DOHH2 (cell line): ENCODE results near the gene SLC1A2.

ENCODE experiments used
- H3F3A ChIP-seq: fragments of 200-600 bp; sonication (generic), shearing (Covaris generic); 2 replicates; pipeline ENCODE4 v1.6.0; 2016; ENCODE audit warnings: antibody characterized with exemption, mild to moderate bottlenecking; ENCODE audit not compliant: control insufficient read depth, insufficient read depth
- H3K27ac ChIP-seq: fragments of 200-600 bp; sonication (generic); 2 replicates; pipeline ENCODE4 v1.5.1; 2014; ENCODE audit warnings: low read depth, mild to moderate bottlenecking, low read length, moderate library complexity
- H3K27me3 ChIP-seq: fragments of 200-600 bp; sonication (generic); 2 replicates; pipeline ENCODE4 v1.6.1; 2014; ENCODE audit warnings: mild to moderate bottlenecking, low read length, mixed read lengths; ENCODE audit not compliant: control insufficient read depth
- H3K36me3 ChIP-seq: fragments of 200-600 bp; sonication (generic); 2 replicates; pipeline ENCODE4 v1.6.1; 2014; ENCODE audit warnings: mild to moderate bottlenecking, low read length, moderate library complexity, mixed read lengths; ENCODE audit not compliant: control insufficient read depth
- H3K4me1 ChIP-seq: fragments of 200-600 bp; sonication (generic); 2 replicates; pipeline ENCODE4 v1.6.1; 2014; ENCODE audit warnings: mild to moderate bottlenecking, low read length, mixed read lengths; ENCODE audit not compliant: control insufficient read depth
- H3K4me2 ChIP-seq: fragments of 200-600 bp; sonication (generic); 2 replicates; pipeline ENCODE4 v1.6.0; 2014; ENCODE audit warnings: mild to moderate bottlenecking, low read length, moderate library complexity
- H3K4me3 ChIP-seq: fragments of 200-600 bp; sonication (generic); 2 replicates; pipeline ENCODE4 v1.5.1; 2014; ENCODE audit warnings: mild to moderate bottlenecking, low read length, mixed read lengths
- H3K79me2 ChIP-seq: fragments of 200-600 bp; sonication (generic); 2 replicates; pipeline ENCODE4 v1.6.1; 2014; ENCODE audit warnings: mild to moderate bottlenecking, low read length, mixed read lengths; ENCODE audit not compliant: control insufficient read depth
- H3K9me2 ChIP-seq: fragments of 200-600 bp; sonication (generic); replicated peaks from 2 replicates; pipeline ENCODE4 v1.6.1; 2014; ENCODE audit warnings: mild to moderate bottlenecking, low read length, mixed read lengths; ENCODE audit not compliant: control insufficient read depth
- H3K9me3 ChIP-seq: fragments of 200-600 bp; sonication (generic); 2 replicates; pipeline ENCODE4 v1.6.1; 2014; ENCODE audit warnings: antibody characterized with exemption, low read length, mixed read lengths; ENCODE audit not compliant: control insufficient read depth, insufficient read depth
- H4K20me1 ChIP-seq: fragments of 200-600 bp; sonication (generic); 2 replicates; pipeline ENCODE4 v1.6.0; 2014; ENCODE audit warnings: low read depth, mild to moderate bottlenecking, antibody characterized with exemption, low read length, moderate library complexity; ENCODE audit not compliant: control insufficient read depth, insufficient read depth
- CTCF ChIP-seq: fragments of 200-600 bp; sonication (generic); IDR thresholded peaks from one replicate; pipeline ENCODE4 v1.5.1; 2014; ENCODE audit warnings: antibody characterized with exemption, mild to moderate bottlenecking, low read depth, low read length; ENCODE audit not compliant: poor library complexity, severe bottlenecking
- EZH2phosphoT487 ChIP-seq: fragments of 200-600 bp; sonication (generic); IDR thresholded peaks from 2 replicates; pipeline ENCODE4 v1.6.1; 2017; ENCODE audit warnings: borderline replicate concordance, mild to moderate bottlenecking, antibody characterized with exemption, low read length, moderate library complexity, mixed read lengths

The SLC1A2 gene

GRCh38 chr11:35425603-35426212 lies 6.3 kb upstream of the SLC1A2 start:
- Histone ChIP-seq H3K27me3 (peaks cover 20% of the 10 kb centered on the region), H4K20me1 (no peaks in the 10 kb centered on the region), H3F3A (no peaks in the 10 kb centered on the region), H3K4me3 (no peak overlapping the region), H3K9me3 (no peaks in the 10 kb centered on the region), H3K36me3 (no peaks in the 10 kb centered on the region), H3K79me2 (no peaks in the 10 kb centered on the region), H3K4me1 (no peaks in the 10 kb centered on the region), H3K4me2 (no peak overlapping the region), H3K9me2 (no peaks in the 10 kb centered on the region), H3K27ac (no peak overlapping the region)
- TF ChIP-seq CTCF, result no peak
- TF ChIP-seq EZH2phosphoT487, result no peak

GRCh38 chr11:35424157-35424940 lies 5.0 kb upstream of the SLC1A2 start:
- Histone ChIP-seq H3K27ac (no peak overlapping the region), H3K4me1 (no peaks in the 10 kb centered on the region), H3K4me2 (no peak overlapping the region), H3K36me3 (no peaks in the 10 kb centered on the region), H4K20me1 (no peaks in the 10 kb centered on the region), H3K4me3 (no peak overlapping the region), H3K9me2 (no peaks in the 10 kb centered on the region), H3K79me2 (no peaks in the 10 kb centered on the region), H3K9me3 (no peaks in the 10 kb centered on the region), H3F3A (no peaks in the 10 kb centered on the region), H3K27me3 (peaks cover 30% of the 10 kb centered on the region)
- TF ChIP-seq CTCF (no peak), EZH2phosphoT487 (no peak)

DNA sequence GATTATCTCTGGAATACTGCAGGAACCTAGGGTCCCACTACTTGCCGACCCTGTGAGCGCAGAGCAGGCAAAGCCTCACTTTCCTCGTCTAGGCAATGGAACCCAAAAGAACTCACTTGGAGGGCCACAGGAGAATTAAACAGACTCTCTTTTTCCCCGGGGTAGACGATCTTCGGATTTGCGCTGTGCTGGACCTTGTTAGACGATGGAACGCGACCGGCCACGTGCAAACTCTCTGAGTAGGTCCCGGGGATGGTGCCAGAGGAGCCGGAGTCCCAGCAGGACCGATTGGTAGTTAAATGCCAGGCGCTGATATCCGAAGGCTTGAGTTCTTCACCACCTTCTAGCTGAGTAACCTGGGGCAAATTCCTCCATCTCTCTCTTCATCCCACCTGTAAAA lies 1.0 kb upstream of the SLC1A2 start:
- Histone ChIP-seq H3K9me2 (no peaks in the 10 kb centered on the region), H3K27me3 (peaks cover 25% of the 10 kb centered on the region), H3K9me3 (no peaks in the 10 kb centered on the region), H3K79me2 (no peaks in the 10 kb centered on the region), H3K4me1 (no peaks in the 10 kb centered on the region), H3K4me2 (no peak overlapping the region), H3K36me3 (no peaks in the 10 kb centered on the region), H3K4me3 (no peak overlapping the region), H3F3A (no peaks in the 10 kb centered on the region), H4K20me1 (no peaks in the 10 kb centered on the region), H3K27ac (no peak overlapping the region)
- TF ChIP-seq CTCF (no peak), EZH2phosphoT487 (no peak)
